Skeletal muscle satellite cell (primary cell): ENCODE results near the gene DNAJC5G.

ENCODE experiments used
- H3K27me3 ChIP-seq: 2 replicates; pipeline ENCODE4 v1.7.0; 2013; ENCODE audit warnings: low read length; ENCODE audit not compliant: control insufficient read depth, insufficient read depth
- H3K36me3 ChIP-seq: 2 replicates; pipeline ENCODE4 v1.7.0; 2013; ENCODE audit warnings: mild to moderate bottlenecking, control low read depth, low read length; ENCODE audit not compliant: insufficient read depth
- H3K4me1 ChIP-seq: 2 replicates; pipeline ENCODE4 v1.7.0; 2013; ENCODE audit warnings: low read length; ENCODE audit not compliant: control insufficient read depth, insufficient read depth
- H3K4me2 ChIP-seq: 2 replicates; pipeline ENCODE4 v1.7.0; 2013; ENCODE audit warnings: mild to moderate bottlenecking, low read length
- H3K4me3 ChIP-seq: 2 replicates; pipeline ENCODE4 v1.7.0; 2013; ENCODE audit warnings: low read length
- H3K9ac ChIP-seq: 2 replicates; pipeline ENCODE4 v1.7.0; 2013; ENCODE audit warnings: mild to moderate bottlenecking, low read depth, low read length, moderate library complexity
- H3K9me3 ChIP-seq: replicated peaks from 2 replicates; pipeline ENCODE4 v1.7.0; 2013; ENCODE audit warnings: mild to moderate bottlenecking, control low read depth, low read length

Gene DNAJC5G

DNA sequence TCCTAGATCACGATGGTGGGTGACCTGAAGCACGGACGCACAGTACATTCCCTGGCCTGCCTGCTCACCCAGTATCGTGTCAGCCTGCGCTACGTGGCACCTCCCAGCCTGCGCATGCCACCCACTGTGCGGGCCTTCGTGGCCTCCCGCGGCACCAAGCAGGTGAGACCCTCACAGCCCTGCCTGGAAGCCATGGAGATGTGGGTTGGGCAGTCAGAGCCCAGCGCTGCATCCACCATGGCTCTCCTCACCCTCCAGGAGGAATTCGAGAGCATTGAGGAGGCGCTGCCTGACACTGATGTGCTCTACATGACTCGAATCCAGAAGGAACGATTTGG is 32.6 kb upstream of the DNAJC5G start:
- no peak overlapping the region for H3K4me3 ChIP-seq
- peaks cover 70% of the 10 kb centered on the region for H3K36me3 ChIP-seq
- no peaks in the 10 kb centered on the region for H3K9me3 ChIP-seq
- no peaks in the 10 kb centered on the region for H3K4me1 ChIP-seq
- no peak overlapping the region for H3K9ac ChIP-seq
- H3K4me2 ChIP-seq, result no peak overlapping the region
- no peaks in the 10 kb centered on the region for H3K27me3 ChIP-seq

DNA sequence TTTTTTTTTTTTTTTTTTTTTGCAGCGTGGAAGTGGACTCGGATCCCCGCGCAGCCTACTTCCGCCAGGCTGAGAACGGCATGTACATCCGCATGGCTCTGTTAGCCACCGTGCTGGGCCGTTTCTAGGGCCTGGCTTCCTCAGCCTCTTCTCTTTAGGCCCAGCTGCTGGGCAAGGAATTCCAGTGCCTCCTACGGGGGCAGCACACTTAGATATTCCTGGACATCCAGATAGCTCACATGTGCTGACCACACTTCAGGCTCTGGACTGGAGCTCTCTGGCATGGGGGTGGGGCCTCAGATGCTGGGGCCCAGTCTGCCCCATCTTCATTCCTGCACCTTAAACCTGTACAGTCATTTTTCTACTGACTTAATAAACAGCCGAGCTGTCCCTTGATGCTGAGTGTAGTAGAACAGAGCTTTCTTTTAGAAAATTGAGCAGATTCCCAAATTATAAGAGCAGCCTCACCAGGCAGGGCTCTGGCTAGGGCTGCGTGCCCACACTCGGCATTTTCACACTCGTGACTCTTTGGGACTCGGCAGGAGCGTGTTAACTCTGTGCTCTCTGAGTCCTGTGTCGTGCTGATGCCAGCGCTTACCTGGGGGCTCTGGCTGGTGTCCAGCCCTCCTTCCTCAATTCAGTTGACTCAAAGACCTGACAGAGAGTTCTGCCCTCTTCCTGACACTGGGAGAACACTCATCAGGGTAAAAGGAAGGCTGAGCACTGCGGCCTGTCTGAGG is 31.7 kb upstream of the DNAJC5G start:
- no peaks in the 10 kb centered on the region for H3K27me3 ChIP-seq
- H3K36me3 ChIP-seq, result peaks cover 60% of the 10 kb centered on the region
- no peaks in the 10 kb centered on the region for H3K9me3 ChIP-seq
- H3K4me1 ChIP-seq, result no peaks in the 10 kb centered on the region
- H3K4me3 ChIP-seq, result no peak overlapping the region
- H3K4me2 ChIP-seq, result no peak overlapping the region
- H3K9ac ChIP-seq, result no peak overlapping the region

DNA sequence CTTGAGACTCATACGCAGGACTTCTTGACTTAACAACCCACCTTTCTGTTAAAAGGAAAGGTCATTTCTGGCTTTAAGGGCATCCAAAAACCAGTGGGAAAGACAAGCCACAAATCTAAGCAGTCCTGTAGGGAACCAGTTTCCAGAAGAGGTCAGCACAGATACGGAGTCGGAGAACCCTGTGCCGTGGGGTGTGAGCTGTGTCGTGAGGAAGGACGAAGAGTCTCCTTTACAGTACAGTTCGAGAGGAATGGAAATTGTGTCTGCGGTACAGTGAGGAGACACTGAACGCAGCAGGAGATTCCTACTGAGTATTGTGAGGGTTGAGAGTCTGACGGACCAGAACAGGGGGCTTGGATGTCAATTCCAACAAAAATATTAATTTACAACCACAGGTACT is 30.1 kb upstream of the DNAJC5G start:
- H3K36me3 ChIP-seq, result peaks cover 46% of the 10 kb centered on the region
- H3K4me3 ChIP-seq, result no peak overlapping the region
- H3K27me3 ChIP-seq, result no peaks in the 10 kb centered on the region
- H3K4me1 ChIP-seq, result peaks cover 13% of the 10 kb centered on the region
- H3K9ac ChIP-seq, result no peak overlapping the region
- no peak overlapping the region for H3K4me2 ChIP-seq
- no peaks in the 10 kb centered on the region for H3K9me3 ChIP-seq

DNA sequence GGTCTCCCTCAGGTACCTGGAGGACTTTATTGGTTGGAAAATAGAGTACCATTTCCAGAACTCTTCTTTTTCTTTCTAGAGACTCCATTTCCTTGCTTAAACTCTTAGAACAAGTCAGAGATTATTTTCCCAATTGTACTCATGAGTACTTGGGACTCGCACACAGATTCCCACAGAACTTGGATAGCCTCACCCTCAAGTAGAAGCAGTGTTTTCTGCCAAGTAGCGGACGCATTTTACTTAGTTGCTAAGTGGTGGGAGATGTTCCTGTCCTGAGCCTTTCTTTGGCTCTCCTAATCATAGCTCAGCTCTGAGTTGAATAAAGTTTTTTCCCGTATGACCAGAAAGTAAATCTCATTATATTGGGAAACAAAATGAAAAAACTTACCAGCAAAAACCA is 29.6 kb upstream of the DNAJC5G start:
- H3K9ac ChIP-seq, result no peak overlapping the region
- H3K4me2 ChIP-seq, result no peak overlapping the region
- no peaks in the 10 kb centered on the region for H3K27me3 ChIP-seq
- peaks cover 13% of the 10 kb centered on the region for H3K4me1 ChIP-seq
- H3K4me3 ChIP-seq, result no peak overlapping the region
- no peaks in the 10 kb centered on the region for H3K9me3 ChIP-seq
- peaks cover 41% of the 10 kb centered on the region for H3K36me3 ChIP-seq

DNA sequence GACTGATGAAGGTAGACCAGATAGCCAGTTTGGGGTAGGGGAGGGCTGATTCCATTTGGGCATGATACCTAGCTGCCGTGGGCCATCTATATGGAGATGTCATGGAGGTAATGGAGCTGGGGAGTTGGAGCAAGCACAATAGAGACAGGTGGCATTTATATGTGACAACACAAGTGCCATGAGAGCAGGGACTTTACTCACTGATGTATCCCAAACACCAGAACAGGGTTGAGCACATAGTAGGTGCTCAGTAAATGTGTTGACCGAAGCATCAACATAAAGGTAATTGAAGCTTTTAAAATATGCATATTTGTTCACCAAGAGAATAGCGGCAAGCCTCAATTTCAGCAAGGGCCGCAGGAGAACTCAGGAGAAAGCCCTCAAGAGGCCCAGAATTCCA is 27.3 kb upstream of the DNAJC5G start:
- no peak overlapping the region for H3K4me3 ChIP-seq
- H3K9ac ChIP-seq, result no peak overlapping the region
- no peak overlapping the region for H3K4me2 ChIP-seq
- H3K27me3 ChIP-seq, result peaks cover 9% of the 10 kb centered on the region
- peaks cover 13% of the 10 kb centered on the region for H3K4me1 ChIP-seq
- no peaks in the 10 kb centered on the region for H3K9me3 ChIP-seq
- peaks cover 19% of the 10 kb centered on the region for H3K36me3 ChIP-seq

DNA sequence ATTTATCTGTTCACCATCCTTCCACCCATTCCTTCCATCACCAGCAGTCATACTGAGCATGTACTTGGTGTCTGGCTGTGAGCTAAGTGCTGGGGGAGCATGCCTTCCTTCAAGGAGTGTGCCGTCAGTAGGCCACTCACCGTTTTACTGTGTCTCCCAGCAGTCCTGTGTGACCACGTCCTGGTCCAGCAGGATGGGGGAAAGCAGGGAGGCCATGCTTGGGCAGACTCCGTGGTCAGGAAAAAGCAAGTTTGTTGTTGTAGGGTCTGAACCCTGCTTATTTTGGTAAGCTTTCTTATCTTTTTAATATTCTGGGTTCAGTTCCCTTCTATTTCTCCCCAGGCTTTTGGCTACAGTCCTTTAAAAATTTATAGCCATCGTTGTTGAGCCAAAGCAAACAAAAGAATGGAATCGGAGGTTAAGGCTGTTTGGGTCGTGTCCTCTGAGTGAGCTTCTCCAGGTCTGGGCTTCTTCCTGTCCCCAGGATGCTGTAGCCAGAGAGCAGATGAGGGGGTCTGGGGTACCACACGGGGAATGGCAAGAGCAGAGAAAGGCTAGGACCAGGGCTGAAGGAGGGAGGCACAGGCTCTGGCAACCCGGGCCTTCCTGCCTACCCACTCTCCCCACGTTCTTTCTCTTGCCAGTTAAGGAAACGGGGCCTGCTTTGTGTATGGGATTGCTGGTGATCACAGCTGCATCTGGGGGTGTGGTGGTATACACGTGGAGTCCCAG is 25.9 kb upstream of the DNAJC5G start:
- Histone ChIP-seq H3K9me3 (no peaks in the 10 kb centered on the region), H3K4me2 (peak overlapping the region; percentile 19), H3K9ac (no peak overlapping the region), H3K36me3 (peaks cover 4% of the 10 kb centered on the region), H3K4me1 (peaks cover 15% of the 10 kb centered on the region), H3K4me3 (no peak overlapping the region), H3K27me3 (peaks cover 9% of the 10 kb centered on the region)

DNA sequence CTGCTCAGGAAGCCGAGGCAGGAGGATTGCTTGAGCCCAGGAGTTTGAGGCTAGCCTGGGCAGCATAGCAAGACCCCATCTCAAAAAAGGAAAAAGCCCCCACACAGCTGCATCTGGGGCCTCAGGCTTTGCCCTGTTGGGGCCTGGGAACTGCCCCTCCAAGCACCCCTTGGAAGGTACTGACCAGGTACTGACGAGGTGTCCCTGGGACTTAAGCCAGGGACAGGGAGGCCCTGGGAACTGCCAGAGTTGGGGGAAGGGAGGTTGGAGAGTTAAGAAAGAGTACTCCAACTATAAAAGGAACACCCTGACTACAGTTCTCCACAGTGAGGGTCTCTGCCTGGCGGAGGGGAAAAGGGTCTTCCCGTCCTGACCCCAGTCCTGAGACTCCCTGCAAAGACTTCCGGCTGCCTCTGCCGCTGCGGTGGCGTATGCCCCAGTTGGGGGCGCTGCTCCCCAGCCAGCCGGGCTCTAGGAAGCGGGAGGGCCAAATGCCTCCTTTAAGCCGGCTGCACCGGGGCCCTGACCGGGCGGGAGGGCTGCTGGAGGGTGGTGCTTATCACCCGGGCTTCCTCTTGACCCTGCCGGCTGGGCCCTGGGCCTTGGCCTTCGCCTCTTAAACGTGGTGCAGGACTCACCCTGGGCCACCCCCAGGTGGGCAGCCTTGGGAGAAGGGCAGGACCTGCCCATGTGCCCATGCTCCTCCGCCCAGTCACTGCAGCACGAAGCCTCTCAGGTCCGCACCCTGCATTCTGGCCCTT is 25.2 kb upstream of the DNAJC5G start:
- no peak overlapping the region for H3K4me2 ChIP-seq
- H3K4me3 ChIP-seq, result no peak overlapping the region
- H3K36me3 ChIP-seq, result no peaks in the 10 kb centered on the region
- peaks cover 23% of the 10 kb centered on the region for H3K4me1 ChIP-seq
- no peak overlapping the region for H3K9ac ChIP-seq
- no peaks in the 10 kb centered on the region for H3K9me3 ChIP-seq
- peaks cover 9% of the 10 kb centered on the region for H3K27me3 ChIP-seq

DNA sequence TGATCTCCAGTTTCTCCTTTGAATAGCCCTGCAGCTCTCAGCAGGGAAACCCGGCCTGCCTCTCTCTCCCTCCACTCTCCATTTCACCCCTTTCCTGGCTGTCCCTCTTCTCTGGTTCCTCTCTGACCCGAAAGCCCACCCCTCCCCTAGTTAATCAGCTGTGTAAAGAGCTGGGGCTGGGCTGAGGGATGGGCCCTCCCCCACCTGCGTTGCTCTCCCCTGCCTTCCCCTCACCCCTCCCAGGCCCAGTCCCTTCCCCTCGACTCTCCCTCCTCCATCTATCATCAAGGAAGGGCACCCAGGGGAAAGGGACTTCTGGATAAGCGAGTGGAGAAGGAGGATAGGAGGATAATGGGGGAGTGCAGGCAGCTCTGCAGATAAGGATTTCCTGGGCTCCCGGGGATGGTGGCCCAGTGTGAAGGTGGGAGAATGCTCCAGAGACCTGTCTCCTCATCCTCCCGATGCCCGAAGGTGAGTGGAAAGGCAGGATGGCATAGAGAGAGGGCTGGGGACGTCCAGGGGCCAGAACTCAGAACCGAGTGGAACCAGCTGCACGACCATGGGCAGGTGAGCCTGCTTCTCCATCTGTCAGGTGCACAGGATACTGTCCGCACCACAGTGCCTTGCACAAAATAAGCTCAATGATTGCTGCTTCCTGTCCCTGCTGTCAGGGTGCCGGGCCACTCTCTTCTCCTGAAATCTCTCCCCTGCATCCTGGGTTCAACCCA is 24.4 kb upstream of the DNAJC5G start:
- Histone ChIP-seq H3K9me3 (no peaks in the 10 kb centered on the region), H3K4me3 (no peak overlapping the region), H3K9ac (no peak overlapping the region), H3K36me3 (no peaks in the 10 kb centered on the region), H3K4me2 (no peak overlapping the region), H3K27me3 (peaks cover 9% of the 10 kb centered on the region), H3K4me1 (peaks cover 29% of the 10 kb centered on the region)

DNA sequence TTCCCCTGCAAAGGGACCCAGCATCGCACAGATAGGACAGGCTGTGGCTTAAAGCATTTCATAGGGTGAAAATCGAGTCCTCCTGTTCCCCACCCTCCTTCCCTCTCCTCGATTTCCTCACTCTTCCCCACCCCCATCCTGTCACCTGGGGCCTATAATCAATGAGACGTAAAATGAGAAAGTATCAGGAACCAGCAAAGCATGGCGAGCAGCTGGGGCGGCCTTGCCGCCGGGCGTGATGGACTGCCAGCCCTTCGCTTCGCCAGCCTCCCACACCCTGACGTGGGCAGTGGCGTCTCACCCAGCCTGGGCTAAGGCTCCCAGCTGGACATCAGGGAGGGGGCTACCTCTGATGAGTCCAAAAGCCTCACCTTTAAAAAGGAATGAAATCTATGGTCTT is 23.5 kb upstream of the DNAJC5G start:
- no peak overlapping the region for H3K4me3 ChIP-seq
- no peaks in the 10 kb centered on the region for H3K9me3 ChIP-seq
- no peak overlapping the region for H3K4me2 ChIP-seq
- H3K9ac ChIP-seq, result no peak overlapping the region
- H3K27me3 ChIP-seq, result peaks cover 9% of the 10 kb centered on the region
- no peaks in the 10 kb centered on the region for H3K36me3 ChIP-seq
- H3K4me1 ChIP-seq, result peaks cover 38% of the 10 kb centered on the region

DNA sequence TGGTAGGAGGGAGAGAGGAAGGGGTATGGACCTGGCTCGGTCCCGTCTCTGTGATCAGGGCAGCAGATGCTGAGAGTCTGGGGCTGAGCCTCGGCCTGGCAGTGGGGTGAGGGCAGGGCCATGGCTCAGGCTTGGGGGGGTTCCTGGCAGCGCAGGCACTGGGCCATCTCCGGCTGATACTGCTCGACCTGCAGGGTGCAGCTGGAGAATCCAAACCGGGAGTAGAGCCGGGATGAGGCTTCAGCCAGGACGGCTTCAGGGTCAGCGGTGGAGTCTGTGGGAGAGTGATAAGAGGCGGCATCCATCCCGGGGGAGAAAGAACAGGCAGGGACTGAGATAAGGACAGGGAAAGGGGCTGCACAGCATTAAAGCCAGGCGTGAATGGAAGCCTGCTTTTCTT is 20.0 kb upstream of the DNAJC5G start:
- H3K9ac ChIP-seq, result no peak overlapping the region
- H3K4me1 ChIP-seq, result peaks cover 28% of the 10 kb centered on the region
- peaks cover 29% of the 10 kb centered on the region for H3K27me3 ChIP-seq
- H3K4me2 ChIP-seq, result peak overlapping the region; percentile 49
- H3K9me3 ChIP-seq, result no peaks in the 10 kb centered on the region
- H3K36me3 ChIP-seq, result no peaks in the 10 kb centered on the region
- peak overlapping the region; percentile 29 for H3K4me3 ChIP-seq

DNA sequence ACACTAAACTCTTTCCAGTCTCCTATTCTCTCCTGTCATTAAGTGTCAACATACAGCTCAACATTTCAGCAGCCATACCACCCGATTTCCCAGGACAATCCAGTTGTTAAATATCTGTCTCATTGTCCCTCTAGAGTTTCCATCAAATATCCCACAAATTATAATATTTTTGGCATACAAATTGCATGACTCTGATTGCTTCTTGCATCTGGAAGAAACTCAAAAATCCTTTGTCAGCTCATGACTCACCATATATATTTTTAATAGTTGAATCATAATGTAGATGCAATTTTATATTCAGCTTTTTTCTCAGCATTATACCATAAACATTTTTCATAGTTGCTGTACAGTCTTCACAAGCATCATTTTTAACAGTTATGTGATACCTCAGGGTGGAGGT is 19.6 kb upstream of the DNAJC5G start:
- Histone ChIP-seq H3K4me1 (peaks cover 28% of the 10 kb centered on the region), H3K4me3 (peak overlapping the region; percentile 29), H3K9me3 (no peaks in the 10 kb centered on the region), H3K27me3 (peaks cover 34% of the 10 kb centered on the region), H3K36me3 (no peaks in the 10 kb centered on the region), H3K4me2 (peak overlapping the region; percentile 61), H3K9ac (no peak overlapping the region)
